Measurements from ENCODE around the gene PAGR1.
"Not testable (repeated sequence)": the region's sequence is repeated elsewhere in the genome, so short reads cannot be mapped to it uniquely, and the experiment has no call there.

Gene PAGR1

GRCh38 chr16:29791845-29792807, 23.8 kb upstream of the PAGR1 start:
- DNase-seq (ENCODE audit: insufficient read length, low spot score), result no peak
- FAIRE-seq, result no peak
- TF ChIP-seq TAF1 (IDR thresholded peaks at IDR 0.05; ENCODE audit: low read depth, low read length) (no peak), PAX5 (IDR thresholded peaks at IDR 0.05; ENCODE audit: insufficient read depth, low read length, severe bottlenecking) (no peak), SPI1 (IDR thresholded peaks at IDR 0.05; ENCODE audit: low read depth, low read length) (no peak), POLR2AphosphoS5 (IDR thresholded peaks at IDR 0.05; ENCODE audit: low read depth, low read length) (no peak), POU2F2 (IDR thresholded peaks at IDR 0.05; ENCODE audit: low read depth, low read length) (no peak), POLR2A (IDR thresholded peaks at IDR 0.05; ENCODE audit: low read depth, low read length) (no peak)

GRCh38 chr16:29793153-29793552, 22.8 kb upstream of the PAGR1 start:
- DNase-seq (ENCODE audit: insufficient read length, low spot score); FAIRE-seq: not testable (repeated sequence)

GRCh38 chr16:29794231-29794710, 21.7 kb upstream of the PAGR1 start:
- FAIRE-seq (no peak), DNase-seq (ENCODE audit: insufficient read length, low spot score) (no peak)
- TF ChIP-seq POLR2A (IDR thresholded peaks at IDR 0.05; ENCODE audit: low read depth, low read length), result no peak
- no peak for TF ChIP-seq POLR2AphosphoS5 (IDR thresholded peaks at IDR 0.05; ENCODE audit: low read depth, low read length)
- TF ChIP-seq SPI1 (IDR thresholded peaks at IDR 0.05; ENCODE audit: low read depth, low read length), result no peak
- no peak for TF ChIP-seq PAX5 (IDR thresholded peaks at IDR 0.05; ENCODE audit: insufficient read depth, low read length, severe bottlenecking)
- no peak for TF ChIP-seq TAF1 (IDR thresholded peaks at IDR 0.05; ENCODE audit: low read depth, low read length)
- TF ChIP-seq POU2F2 (IDR thresholded peaks at IDR 0.05; ENCODE audit: low read depth, low read length), result no peak

- TF ChIP-seq POLR2AphosphoS5 (IDR thresholded peaks at IDR 0.05; ENCODE audit: low read depth, low read length) (no peak), POLR2A (IDR thresholded peaks at IDR 0.05; ENCODE audit: low read depth, low read length) (no peak)
- DNase-seq (ENCODE audit: insufficient read length, low spot score), result no peak
- FAIRE-seq, result no peak
These were observed 13.5 kb upstream of the PAGR1 start for GRCh38 chr16:29802416-29802935.

GRCh38 chr16:29804020-29804419, 11.9 kb upstream of the PAGR1 start:
- TF ChIP-seq POU2F2 (IDR thresholded peaks at IDR 0.05; ENCODE audit: low read depth, low read length), result no peak
- no peak for TF ChIP-seq SPI1 (IDR thresholded peaks at IDR 0.05; ENCODE audit: low read depth, low read length)
- no peak for TF ChIP-seq POLR2AphosphoS5 (IDR thresholded peaks at IDR 0.05; ENCODE audit: low read depth, low read length)
- peak; percentile 65 for FAIRE-seq
- DNase-seq (ENCODE audit: insufficient read length, low spot score), result no peak

GRCh38 chr16:29804455-29805231, 11.3 kb upstream of the PAGR1 start:
- 0 out of 2 replicates have a peak, but pooled peaks have one; percentile 16 for TF ChIP-seq POLR2AphosphoS5 (IDR thresholded peaks at IDR 0.05; ENCODE audit: low read depth, low read length)
- no peak for TF ChIP-seq POLR2A (IDR thresholded peaks at IDR 0.05; ENCODE audit: low read depth, low read length)
- TF ChIP-seq PAX5 (IDR thresholded peaks at IDR 0.05; ENCODE audit: insufficient read depth, low read length, severe bottlenecking), result no peak
- peak; percentile 26 for FAIRE-seq
- DNase-seq (ENCODE audit: insufficient read length, low spot score), result no peak

GRCh38 chr16:29805232-29806098, 10.5 kb upstream of the PAGR1 start:
- TF ChIP-seq POLR2A (IDR thresholded peaks at IDR 0.05; ENCODE audit: low read depth, low read length) (peak; percentile 76), SPI1 (IDR thresholded peaks at IDR 0.05; ENCODE audit: low read depth, low read length) (peak; percentile 67), PAX5 (IDR thresholded peaks at IDR 0.05; ENCODE audit: insufficient read depth, low read length, severe bottlenecking) (no peak), POU2F2 (IDR thresholded peaks at IDR 0.05; ENCODE audit: low read depth, low read length) (peak; percentile 57; the same call in 1 of the 2 replicates), TAF1 (IDR thresholded peaks at IDR 0.05; ENCODE audit: low read depth, low read length) (peak; percentile 82), POLR2AphosphoS5 (IDR thresholded peaks at IDR 0.05; ENCODE audit: low read depth, low read length) (peak; percentile 89)
- peak; percentile 89 for DNase-seq (ENCODE audit: insufficient read length, low spot score)
- FAIRE-seq, result peak; percentile 99

- TF ChIP-seq SPI1 (IDR thresholded peaks at IDR 0.05; ENCODE audit: low read depth, low read length), result no peak
- no peak for TF ChIP-seq TAF1 (IDR thresholded peaks at IDR 0.05; ENCODE audit: low read depth, low read length)
- no peak for TF ChIP-seq POLR2AphosphoS5 (IDR thresholded peaks at IDR 0.05; ENCODE audit: low read depth, low read length)
- TF ChIP-seq POLR2A (IDR thresholded peaks at IDR 0.05; ENCODE audit: low read depth, low read length), result no peak
- no peak for TF ChIP-seq PAX5 (IDR thresholded peaks at IDR 0.05; ENCODE audit: insufficient read depth, low read length, severe bottlenecking)
- no peak for TF ChIP-seq POU2F2 (IDR thresholded peaks at IDR 0.05; ENCODE audit: low read depth, low read length)
- no peak for DNase-seq (ENCODE audit: insufficient read length, low spot score)
- no peak for FAIRE-seq
These were observed 9.8 kb upstream of the PAGR1 start, which contains the start of gene MAZ for GRCh38 chr16:29806099-29806579. MAZ (plus strand) TSS chr16:29806529; CDS start chr16:29806702, 173 bp downstream.

Data from GM12891 (cell line).